ENCODE data around the gene AMPD2.

The AMPD2 gene

GRCh38 chr1:109630081-109630897, 10.7 kb downstream of the AMPD2 start:
- no peak for ATAC-seq
- TF ChIP-seq SNAI2 (CRISPR knock-in tag; IDR thresholded peaks at IDR 0.05) (no peak), ISL1 (CRISPR knock-in tag; IDR thresholded peaks at IDR 0.05) (no peak), ESRRG (CRISPR knock-in tag; IDR thresholded peaks at IDR 0.05) (no peak)

GRCh38 chr1:109630898-109631512, 11.4 kb downstream of the AMPD2 start:
- TF ChIP-seq CSDC2 (CRISPR knock-in tag; IDR thresholded peaks at IDR 0.05) = no peak
- TF ChIP-seq CREB5 (CRISPR knock-in tag; IDR thresholded peaks at IDR 0.05; ENCODE audit: low read depth) = no peak
- no peak for TF ChIP-seq ISL1 (CRISPR knock-in tag; IDR thresholded peaks at IDR 0.05)
- no peak for TF ChIP-seq SNAI2 (CRISPR knock-in tag; IDR thresholded peaks at IDR 0.05)
- no peak for TF ChIP-seq ARNTL (CRISPR knock-in tag; IDR thresholded peaks at IDR 0.05; ENCODE audit: borderline replicate concordance, low read depth)
- TF ChIP-seq ZNF70 (CRISPR knock-in tag; IDR thresholded peaks at IDR 0.05) = no peak
- no peak for TF ChIP-seq PPARA (CRISPR knock-in tag; IDR thresholded peaks at IDR 0.05; ENCODE audit: borderline replicate concordance)
- TF ChIP-seq TSHZ2 (CRISPR knock-in tag; IDR thresholded peaks at IDR 0.05) = no peak
- ATAC-seq = no peak

GRCh38 chr1:109631513-109632505, 12.2 kb downstream of the AMPD2 start:
- ATAC-seq = no peak
- TF ChIP-seq POU6F1 (CRISPR knock-in tag; IDR thresholded peaks at IDR 0.05; ENCODE audit: borderline replicate concordance, low read depth) (no peak), ISL1 (CRISPR knock-in tag; IDR thresholded peaks at IDR 0.05) (no peak), ZFP3 (CRISPR knock-in tag; IDR thresholded peaks at IDR 0.05) (no peak), RARB (CRISPR knock-in tag; IDR thresholded peaks at IDR 0.05) (no peak), CSDC2 (CRISPR knock-in tag; IDR thresholded peaks at IDR 0.05) (no peak), GLIS3 (CRISPR knock-in tag; IDR thresholded peaks at IDR 0.05) (no peak), OSR1 (CRISPR knock-in tag; IDR thresholded peaks at IDR 0.05) (no peak), ZNF565 (CRISPR knock-in tag; conservative IDR thresholded peaks at IDR 0.05; ENCODE audit: low read depth) (no peak), CREB5 (CRISPR knock-in tag; IDR thresholded peaks at IDR 0.05; ENCODE audit: low read depth) (no peak), ARNTL (CRISPR knock-in tag; IDR thresholded peaks at IDR 0.05; ENCODE audit: borderline replicate concordance, low read depth) (no peak), BACH2 (CRISPR knock-in tag; IDR thresholded peaks at IDR 0.05; ENCODE audit: borderline replicate concordance) (no peak), TOX (CRISPR knock-in tag; IDR thresholded peaks at IDR 0.05; ENCODE audit: borderline replicate concordance) (no peak), ESRRG (CRISPR knock-in tag; IDR thresholded peaks at IDR 0.05) (no peak), ZNF8 (CRISPR knock-in tag; IDR thresholded peaks at IDR 0.05) (no peak), ZNF70 (CRISPR knock-in tag; IDR thresholded peaks at IDR 0.05) (no peak), PATZ1 (CRISPR knock-in tag; IDR thresholded peaks at IDR 0.05; ENCODE audit: borderline replicate concordance) (no peak)

Data from SK-N-SH treated with all-trans-retinoic acid at 6 μM for 48 hours (cell line).